HG03558 (cell line): Measurements from ENCODE around the gene KRTCAP3.
"Not testable (repeated sequence)": the region's sequence is repeated elsewhere in the genome, so short reads cannot be mapped to it uniquely, and the experiment has no call there.

Experiments
- ATAC-seq: cut with Tn5 transposase; IDR thresholded peaks from one replicate; pipeline ENCODE4 v1.9.1; 2021; ENCODE audit warnings: moderate number of reproducible peaks; ENCODE audit not compliant: unreplicated experiment; ENCODE audit errors: extremely low read depth

The KRTCAP3 gene

GRCh38 chr2:27441958-27442919 lies at the start of gene KRTCAP3:
TSS of gene KRTCAP3 (plus strand) at chr2:27442381. CDS start at chr2:27442413, 32 bp downstream.
- no peak for ATAC-seq

GRCh38 chr2:27393225-27393624 lies 49.0 kb upstream of the KRTCAP3 start:
- ATAC-seq, result no peak

- no peak for ATAC-seq
Observed at GRCh38 chr2:27398962-27399361, 43.2 kb upstream of the KRTCAP3 start.

GRCh38 chr2:27400348-27401135 lies 41.6 kb upstream of the KRTCAP3 start:
- ATAC-seq, result no peak

GRCh38 chr2:27407798-27408491 lies 34.2 kb upstream of the KRTCAP3 start:
- ATAC-seq, result no peak

- no peak for ATAC-seq
Observed at GRCh38 chr2:27408601-27409320, 33.4 kb upstream of the KRTCAP3 start.

GRCh38 chr2:27409321-27410073 lies 32.7 kb upstream of the KRTCAP3 start, which contains the start of gene PPM1G:
TSS of gene PPM1G (minus strand) at chr2:27409591. CDS start at chr2:27409422, 169 bp downstream.
- peak; percentile 75 for ATAC-seq

- no peak for ATAC-seq
Observed at GRCh38 chr2:27412419-27413152, 29.6 kb upstream of the KRTCAP3 start.

- no peak for ATAC-seq
Observed at GRCh38 chr2:27416151-27416550, 26.0 kb upstream of the KRTCAP3 start.

- no peak for ATAC-seq
Observed at GRCh38 chr2:27420996-27421395, 21.2 kb upstream of the KRTCAP3 start.

- ATAC-seq, result no peak
Observed at GRCh38 chr2:27421660-27422250, 20.4 kb upstream of the KRTCAP3 start.

GRCh38 chr2:27422958-27423357 lies 19.2 kb upstream of the KRTCAP3 start:
- ATAC-seq, result no peak

GRCh38 chr2:27425039-27425438 lies 17.1 kb upstream of the KRTCAP3 start:
- ATAC-seq, result not testable (repeated sequence)

GRCh38 chr2:27427863-27428212 lies 14.3 kb upstream of the KRTCAP3 start:
- no peak for ATAC-seq

GRCh38 chr2:27428213-27428977 lies 13.8 kb upstream of the KRTCAP3 start, which contains the start of gene NRBP1:
TSS of gene NRBP1 (plus strand) at chr2:27428631. CDS start at chr2:27433274, 4,643 bp downstream.
- ATAC-seq, result peak; percentile 65

GRCh38 chr2:27428978-27429541 lies 13.1 kb upstream of the KRTCAP3 start:
- peak; percentile 31 for ATAC-seq

- no peak for ATAC-seq
Observed at GRCh38 chr2:27431395-27431794, 10.8 kb upstream of the KRTCAP3 start.
